ENCODE results near the gene GRHL3. TPM values are rescaled to one million over a fixed set of nuclear protein-coding genes. Genes with fewer than 3 reads are reported as not detected.

Gene GRHL3
- total and polyA plus RNA-seq, 2 experiments from 2014 or later = 2.7 to 6.9 TPM

DNA sequence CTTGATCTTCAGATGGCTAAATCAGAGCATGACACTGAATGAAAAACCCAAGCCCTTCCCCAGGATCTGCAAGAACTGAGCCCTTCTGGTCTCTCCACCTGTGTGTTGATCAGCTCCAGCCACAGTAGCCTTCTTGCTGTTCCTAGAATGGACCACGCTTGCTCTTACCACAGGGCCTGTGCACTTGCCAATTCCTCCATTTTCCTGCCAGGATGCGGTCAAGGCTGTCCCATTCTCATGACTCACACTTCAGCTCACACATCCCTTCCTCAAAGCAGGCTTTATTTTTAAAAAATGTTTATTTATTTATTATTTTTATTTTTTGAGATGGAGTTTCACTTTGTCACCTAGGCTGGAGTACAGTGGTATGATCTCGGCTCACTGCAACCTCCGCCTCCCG, 43.6 kb upstream of the GRHL3 start:
- H3K9me3 ChIP-seq (ENCODE audit: low read depth) = no peaks in the 10 kb centered on the region
- WGBS (ENCODE audit: low lambda C conversion rate, missing lambda C conversion rate) = over 99% methylated on average over 5 of the region's 5 CpGs
- no peak overlapping the region for H2AFZ ChIP-seq
- TF ChIP-seq EZH2phosphoT487 (IDR thresholded peaks at IDR 0.05; ENCODE audit: low read depth, severe bottlenecking, unreplicated experiment) (no peak), CTCF (IDR thresholded peaks at IDR 0.05; ENCODE audit: poor library complexity) (no peak), EZH2 (IDR thresholded peaks at IDR 0.05; ENCODE audit: borderline replicate concordance) (no peak)
- H3K27me3 ChIP-seq = no peaks in the 10 kb centered on the region
- H4K20me1 ChIP-seq (ENCODE audit: insufficient read depth, poor library complexity, severe bottlenecking) = no peaks in the 10 kb centered on the region
- H3K79me2 ChIP-seq = no peaks in the 10 kb centered on the region
- H3K27ac ChIP-seq = no peak overlapping the region
- no peak for DNase-seq (ENCODE audit: low spot score)
- H3K4me3 ChIP-seq = no peak overlapping the region
- no peaks in the 10 kb centered on the region for H3K4me1 ChIP-seq (ENCODE audit: insufficient read depth)
- H3K36me3 ChIP-seq (replicated peaks; ENCODE audit: insufficient read depth, low read depth) = no peaks in the 10 kb centered on the region
- H3K4me2 ChIP-seq = no peak overlapping the region
- H3K9me2 ChIP-seq (replicated peaks; ENCODE audit: insufficient read depth) = no peaks in the 10 kb centered on the region

DNA sequence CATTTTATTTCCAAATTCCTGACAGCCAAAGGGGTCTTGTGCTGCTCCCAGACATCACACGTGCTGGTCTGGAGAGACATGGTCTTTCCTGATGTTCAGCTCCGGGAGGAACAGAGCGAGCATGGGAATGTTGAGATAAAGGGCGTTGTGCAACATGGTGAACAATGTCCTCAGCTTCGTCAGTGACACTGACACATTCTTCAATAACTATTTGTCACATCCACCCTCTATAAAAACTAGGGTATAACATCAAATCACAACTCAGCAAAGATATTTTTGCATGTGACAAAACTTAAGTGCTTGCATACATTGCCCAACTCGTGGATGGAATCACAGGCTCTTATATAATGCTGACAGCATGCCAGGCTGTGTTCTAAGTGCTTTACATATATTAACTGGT, 42.4 kb upstream of the GRHL3 start:
- TF ChIP-seq EZH2 (IDR thresholded peaks at IDR 0.05; ENCODE audit: borderline replicate concordance) (no peak), EZH2phosphoT487 (IDR thresholded peaks at IDR 0.05; ENCODE audit: low read depth, severe bottlenecking, unreplicated experiment) (no peak)

DNA sequence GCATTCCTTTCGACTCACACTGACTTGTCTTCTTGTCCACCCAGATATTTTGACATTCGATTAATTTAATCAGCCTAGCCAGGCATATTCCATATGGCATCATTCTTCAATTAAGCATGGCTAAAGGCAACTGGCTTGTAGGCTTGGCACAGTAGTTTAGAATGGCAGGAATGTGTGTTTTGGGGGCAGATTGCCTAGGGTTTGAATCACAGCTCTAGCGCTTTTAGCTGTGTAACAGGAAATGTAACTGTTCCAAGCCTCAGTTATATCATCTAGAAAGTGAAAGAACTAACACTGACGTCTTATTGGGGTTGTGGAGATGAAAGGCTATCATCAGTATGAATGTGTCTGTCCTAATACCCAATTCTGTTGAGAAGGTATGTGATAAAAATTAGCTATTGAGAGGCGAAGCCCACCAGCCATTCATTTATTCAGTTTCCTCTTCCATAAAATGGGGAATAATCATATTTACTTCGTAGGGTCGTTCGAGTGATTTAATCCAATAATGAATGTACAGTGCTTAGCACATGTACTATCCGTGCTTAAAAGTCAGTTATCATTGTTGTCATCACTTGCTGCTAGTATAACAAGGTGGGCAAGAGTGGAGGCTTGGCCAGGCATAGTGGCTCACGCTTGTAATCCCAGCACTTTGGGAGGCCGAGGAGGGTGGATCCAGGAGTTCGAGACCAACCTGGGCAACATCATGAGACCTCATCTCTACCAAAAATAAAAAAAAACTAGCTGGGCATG, 41.6 kb upstream of the GRHL3 start:
- Histone ChIP-seq H3K4me2 (no peak overlapping the region), H3K4me3 (no peak overlapping the region), H3K27me3 (no peaks in the 10 kb centered on the region), H3K79me2 (no peaks in the 10 kb centered on the region), H2AFZ (no peak overlapping the region), H3K27ac (no peak overlapping the region), H3K4me1 (ENCODE audit: insufficient read depth) (no peaks in the 10 kb centered on the region), H3K9me2 (replicated peaks; ENCODE audit: insufficient read depth) (no peaks in the 10 kb centered on the region), H3K9me3 (ENCODE audit: low read depth) (no peaks in the 10 kb centered on the region), H3K36me3 (replicated peaks; ENCODE audit: insufficient read depth, low read depth) (no peaks in the 10 kb centered on the region), H4K20me1 (ENCODE audit: insufficient read depth, poor library complexity, severe bottlenecking) (no peaks in the 10 kb centered on the region)
- TF ChIP-seq EZH2 (IDR thresholded peaks at IDR 0.05; ENCODE audit: borderline replicate concordance) (no peak), EZH2phosphoT487 (IDR thresholded peaks at IDR 0.05; ENCODE audit: low read depth, severe bottlenecking, unreplicated experiment) (no peak), CTCF (IDR thresholded peaks at IDR 0.05; ENCODE audit: poor library complexity) (no peak)
- 84% methylated on average over 12 of the region's 12 CpGs for WGBS (ENCODE audit: low lambda C conversion rate, missing lambda C conversion rate)
- DNase-seq (ENCODE audit: low spot score) = no peak

More for the DNA sequence above, 42.4 kb upstream of the GRHL3 start:
- Histone ChIP-seq H3K4me1 (ENCODE audit: insufficient read depth) (no peaks in the 10 kb centered on the region), H4K20me1 (ENCODE audit: insufficient read depth, poor library complexity, severe bottlenecking) (no peaks in the 10 kb centered on the region), H3K27me3 (no peaks in the 10 kb centered on the region), H3K9me2 (replicated peaks; ENCODE audit: insufficient read depth) (no peaks in the 10 kb centered on the region), H2AFZ (no peak overlapping the region), H3K36me3 (replicated peaks; ENCODE audit: insufficient read depth, low read depth) (no peaks in the 10 kb centered on the region), H3K9me3 (ENCODE audit: low read depth) (no peaks in the 10 kb centered on the region), H3K27ac (no peak overlapping the region), H3K79me2 (no peaks in the 10 kb centered on the region), H3K4me3 (no peak overlapping the region), H3K4me2 (no peak overlapping the region)
- DNase-seq (ENCODE audit: low spot score) = no peak
- 61% methylated on average over 6 of the region's 6 CpGs for WGBS (ENCODE audit: low lambda C conversion rate, missing lambda C conversion rate)

GRCh38 chr1:24278726-24279125, 40.4 kb upstream of the GRHL3 start:
- no peaks in the 10 kb centered on the region for H3K9me3 ChIP-seq (ENCODE audit: low read depth)
- DNase-seq (ENCODE audit: low spot score) = no peak
- H3K9me2 ChIP-seq (replicated peaks; ENCODE audit: insufficient read depth) = no peaks in the 10 kb centered on the region
- no peaks in the 10 kb centered on the region for H3K36me3 ChIP-seq (replicated peaks; ENCODE audit: insufficient read depth, low read depth)
- 83% methylated on average over 3 of the region's 3 CpGs for WGBS (ENCODE audit: low lambda C conversion rate, missing lambda C conversion rate)
- H3K27ac ChIP-seq = no peak overlapping the region
- TF ChIP-seq CTCF (IDR thresholded peaks at IDR 0.05; ENCODE audit: poor library complexity) (no peak), EZH2 (IDR thresholded peaks at IDR 0.05; ENCODE audit: borderline replicate concordance) (no peak), EZH2phosphoT487 (IDR thresholded peaks at IDR 0.05; ENCODE audit: low read depth, severe bottlenecking, unreplicated experiment) (no peak)
- H3K79me2 ChIP-seq = no peaks in the 10 kb centered on the region
- no peak overlapping the region for H3K4me3 ChIP-seq
- H3K4me1 ChIP-seq (ENCODE audit: insufficient read depth) = no peaks in the 10 kb centered on the region
- H2AFZ ChIP-seq = no peak overlapping the region
- no peak overlapping the region for H3K4me2 ChIP-seq
- H4K20me1 ChIP-seq (ENCODE audit: insufficient read depth, poor library complexity, severe bottlenecking) = no peaks in the 10 kb centered on the region
- no peaks in the 10 kb centered on the region for H3K27me3 ChIP-seq

Measured in hepatocyte (in vitro differentiated cells).